Astrocyte (in vitro differentiated cells and primary cell): Measurements from ENCODE around the gene AQP12A.

Experiments
- CTCF ChIP-seq: IDR thresholded peaks from 2 replicates; pipeline ENCODE4 v1.5.1; 2011; ENCODE audit warnings: low read depth, mild to moderate bottlenecking, inconsistent platforms, low read length, moderate library complexity; ENCODE audit not compliant: insufficient read depth
- EZH2 ChIP-seq: IDR thresholded peaks from 2 replicates; pipeline ENCODE4 v1.6.1; 2012; ENCODE audit warnings: mild to moderate bottlenecking, low read length, inconsistent platforms; ENCODE audit not compliant: insufficient read depth

DNA sequence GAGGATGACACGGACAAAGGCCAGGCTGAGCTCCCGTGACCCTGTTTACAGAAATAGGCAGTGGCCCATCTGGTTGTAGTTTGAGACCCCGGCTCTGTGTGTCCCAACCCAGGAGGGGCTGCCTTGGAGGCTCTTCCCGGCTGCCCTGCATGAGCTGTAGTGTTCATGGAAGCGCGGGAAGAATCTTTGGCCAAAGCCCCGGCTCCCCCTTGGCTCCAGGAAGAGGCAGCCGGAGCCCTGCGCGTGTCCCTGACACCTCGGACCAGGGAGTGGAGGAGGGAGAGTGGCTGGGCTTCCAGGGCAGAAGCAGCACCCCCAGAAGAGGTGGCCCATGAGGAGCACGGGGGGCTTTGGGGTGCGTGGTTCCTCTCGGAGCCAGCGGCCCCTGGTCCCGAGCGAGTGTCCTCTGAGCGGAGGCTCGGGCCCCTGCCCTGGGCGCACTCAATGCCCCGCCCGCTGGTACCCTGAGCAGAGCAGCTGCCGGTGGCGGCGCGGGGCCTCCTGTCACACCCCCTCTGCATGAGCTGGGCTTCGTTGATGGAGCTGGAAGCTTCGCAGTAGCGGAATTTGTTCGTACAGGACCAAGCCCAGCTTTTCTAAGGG is 44.7 kb upstream of the AQP12A start:
- no peak for TF ChIP-seq CTCF
- TF ChIP-seq EZH2 = no peak
